CD4-positive, alpha-beta T cell treated with Interleukin-15 for 4 hours (primary cell): ENCODE measurements around the gene CKS2.
"Not testable (repeated sequence)": the region's sequence is repeated elsewhere in the genome, so short reads cannot be mapped to it uniquely, and the experiment has no call there.

Source experiments
- DNase-seq: peaks from one replicate; pipeline ENCODE4 v3.0.0-alpha.2; 2020; ENCODE audit warnings: low spot score

The CKS2 gene

DNA sequence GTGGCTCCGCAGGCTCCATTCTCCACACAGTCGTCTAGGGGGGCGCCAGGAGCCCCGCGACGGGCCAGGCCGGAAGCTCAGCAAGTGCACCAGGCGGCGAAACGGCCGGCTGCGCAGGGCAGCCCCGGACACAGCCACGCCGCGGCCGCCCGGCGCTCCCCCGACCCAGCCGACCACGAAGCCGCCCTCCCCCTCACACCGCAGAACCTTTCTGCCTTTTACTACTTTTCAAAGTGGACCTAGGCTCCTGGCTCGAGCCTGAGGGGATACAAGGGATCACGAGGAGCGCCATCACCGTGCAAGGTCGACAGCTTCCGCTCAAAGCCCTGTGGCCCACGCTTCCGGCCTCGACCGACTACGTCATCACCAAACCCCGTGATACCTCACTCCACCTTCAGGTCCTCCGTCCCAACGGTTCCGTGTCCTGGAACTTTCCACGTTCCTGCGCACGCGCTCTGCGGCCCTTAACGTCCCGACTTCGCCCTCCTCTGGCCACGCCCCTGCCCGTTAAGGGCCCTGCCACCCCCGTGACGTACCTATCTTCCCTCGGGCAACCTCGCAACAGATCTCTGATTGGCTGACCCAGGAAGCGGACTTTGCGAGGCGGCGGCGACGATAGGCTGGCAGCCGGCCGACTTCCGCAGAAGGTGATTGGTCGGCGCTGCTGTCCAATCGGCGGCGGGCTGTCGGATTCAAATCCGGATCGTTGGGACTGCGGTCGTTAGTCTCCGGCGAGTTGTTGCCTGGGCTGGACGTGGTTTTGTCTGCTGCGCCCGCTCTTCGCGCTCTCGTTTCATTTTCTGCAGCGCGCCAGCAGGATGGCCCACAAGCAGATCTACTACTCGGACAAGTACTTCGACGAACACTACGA is at the start of gene CKS2:
Gene CKS2, plus strand, starts transcription at position 721 of the 871 bp plus-strand sequence. Its CDS starts 98 bp downstream, at position 819.
- DNase-seq = peak; percentile 100

DNA sequence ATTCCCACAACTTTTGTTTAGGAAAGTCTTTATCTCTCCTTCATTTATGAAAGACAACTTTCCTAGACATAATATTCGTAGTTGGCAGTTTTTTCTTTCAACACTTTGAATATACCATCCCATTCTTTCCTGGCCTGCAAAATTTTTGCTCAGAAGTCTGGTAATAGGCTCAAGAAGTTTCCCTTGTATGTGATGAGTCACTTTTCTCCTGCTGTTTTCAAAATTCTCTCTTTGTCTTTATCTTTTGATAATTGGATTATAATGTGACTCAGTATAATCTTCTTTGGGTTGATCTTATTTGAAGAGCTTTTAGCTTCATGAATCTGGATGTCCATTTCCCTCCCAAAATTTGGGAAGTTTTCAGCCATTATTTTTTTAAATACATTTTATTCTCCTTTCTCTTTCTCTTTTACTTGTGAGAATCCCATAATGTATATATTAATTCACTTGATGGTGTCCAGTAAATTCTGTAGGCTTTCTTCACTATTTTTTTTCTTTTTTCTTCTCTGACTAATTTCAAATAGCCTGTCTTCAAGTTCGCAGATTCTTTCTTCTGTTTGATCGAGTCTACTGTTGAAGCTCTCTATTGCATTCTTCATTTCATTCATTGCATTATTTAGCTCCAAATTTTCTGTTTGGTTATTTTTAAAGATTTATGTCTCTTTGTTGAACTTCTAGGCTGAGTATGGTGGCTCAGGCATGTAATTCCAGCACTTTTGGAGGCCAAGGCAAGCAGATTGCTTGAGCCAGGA is 37.3 kb upstream of the CKS2 start:
- DNase-seq = no peak

DNA sequence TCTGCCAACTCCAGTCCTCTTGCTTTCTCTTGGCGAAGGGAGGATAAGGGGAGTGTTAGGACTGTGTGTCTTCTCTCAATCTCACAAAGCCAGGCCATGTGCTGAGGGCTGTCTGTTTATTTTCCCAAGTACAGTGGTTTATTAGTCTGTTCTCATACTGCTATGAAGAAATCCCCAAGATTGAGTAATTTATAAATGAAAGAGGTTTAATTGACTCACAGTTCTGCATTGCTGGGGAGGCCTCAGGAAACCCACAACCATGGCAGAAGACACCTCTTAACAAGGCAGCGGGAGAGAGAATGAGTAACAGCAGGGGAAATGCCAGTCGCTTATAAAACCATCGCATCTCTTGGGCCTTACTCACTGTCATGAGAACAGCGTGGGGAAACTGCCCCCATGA is 36.2 kb upstream of the CKS2 start:
- no peak for DNase-seq

DNA sequence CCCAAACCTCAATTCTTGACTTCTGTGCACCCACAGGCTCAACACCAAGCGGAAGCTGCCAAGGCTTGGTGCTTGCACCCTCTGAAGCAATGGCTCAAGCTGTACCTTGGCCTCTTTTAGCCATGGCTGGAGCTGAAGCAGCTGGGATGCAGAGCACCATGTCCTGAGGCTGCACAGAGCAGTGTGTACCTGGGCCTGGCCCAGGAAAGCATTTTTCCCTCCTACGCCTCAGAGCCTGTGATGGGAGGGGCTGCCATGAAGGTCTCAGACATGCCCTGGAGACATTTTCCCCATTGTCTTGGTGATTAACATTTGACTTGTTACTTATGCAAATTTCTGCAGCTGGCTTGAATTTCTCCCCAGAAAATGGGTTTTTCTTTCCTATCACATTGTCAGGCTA is 35.0 kb upstream of the CKS2 start:
- DNase-seq = not testable (repeated sequence)

DNA sequence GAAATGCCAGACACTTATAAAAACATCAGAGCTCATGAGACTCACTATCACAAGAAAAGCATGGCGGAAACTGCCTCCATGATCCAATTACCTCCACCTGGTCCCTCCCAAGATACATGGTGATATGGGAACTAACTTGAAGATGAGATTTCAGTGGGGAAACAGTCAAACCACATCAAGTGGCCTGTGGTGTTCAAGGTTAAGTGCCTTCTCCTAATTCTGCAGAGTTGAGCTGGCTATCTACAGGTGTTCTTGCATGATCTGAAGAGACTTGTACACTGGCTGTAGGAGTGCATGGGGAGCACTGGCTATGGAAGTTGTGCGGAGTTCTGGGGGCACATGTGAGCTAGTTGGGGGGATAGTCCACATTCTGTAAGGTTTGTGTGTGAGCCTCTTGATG is 34.0 kb upstream of the CKS2 start:
- no peak for DNase-seq

DNA sequence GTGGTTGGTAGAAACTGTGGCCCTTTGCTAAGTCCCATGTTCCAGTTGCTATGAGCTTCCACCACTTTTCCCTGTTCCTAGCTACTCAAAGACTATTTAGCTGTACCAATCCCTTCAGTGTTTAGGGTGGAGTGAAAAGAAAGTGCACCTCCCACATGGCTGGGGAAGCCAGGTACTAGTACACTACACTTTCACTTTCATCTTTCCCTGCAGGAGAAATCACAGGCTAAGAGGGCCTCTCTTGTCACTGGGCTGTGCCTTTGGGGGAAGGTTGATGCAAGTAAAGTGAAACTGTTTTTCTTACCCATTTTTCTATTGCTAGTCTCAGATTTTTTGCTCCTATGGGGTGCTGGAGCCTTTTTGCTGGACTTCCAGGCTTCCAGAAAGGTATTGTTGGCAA is 33.5 kb upstream of the CKS2 start:
- DNase-seq = no peak

DNA sequence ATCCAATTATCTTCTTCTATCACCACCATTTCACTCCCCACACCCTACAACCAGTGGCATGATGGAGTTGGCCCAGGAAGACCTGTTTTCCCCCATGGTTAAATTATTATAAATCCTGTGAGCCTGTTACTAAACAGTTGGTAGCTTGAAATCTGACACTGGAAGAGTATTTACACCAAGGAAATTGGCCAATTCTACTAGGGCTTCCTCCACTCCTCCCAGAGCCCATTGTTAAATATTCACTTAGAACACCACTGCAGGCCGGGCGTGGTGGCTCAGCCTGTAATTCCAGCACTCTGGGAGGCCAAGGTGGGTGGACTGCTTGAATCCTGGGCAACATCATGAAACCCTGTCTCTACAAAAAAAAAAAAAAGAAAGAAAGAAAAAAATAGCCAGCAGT is 32.4 kb upstream of the CKS2 start:
- no peak for DNase-seq

DNA sequence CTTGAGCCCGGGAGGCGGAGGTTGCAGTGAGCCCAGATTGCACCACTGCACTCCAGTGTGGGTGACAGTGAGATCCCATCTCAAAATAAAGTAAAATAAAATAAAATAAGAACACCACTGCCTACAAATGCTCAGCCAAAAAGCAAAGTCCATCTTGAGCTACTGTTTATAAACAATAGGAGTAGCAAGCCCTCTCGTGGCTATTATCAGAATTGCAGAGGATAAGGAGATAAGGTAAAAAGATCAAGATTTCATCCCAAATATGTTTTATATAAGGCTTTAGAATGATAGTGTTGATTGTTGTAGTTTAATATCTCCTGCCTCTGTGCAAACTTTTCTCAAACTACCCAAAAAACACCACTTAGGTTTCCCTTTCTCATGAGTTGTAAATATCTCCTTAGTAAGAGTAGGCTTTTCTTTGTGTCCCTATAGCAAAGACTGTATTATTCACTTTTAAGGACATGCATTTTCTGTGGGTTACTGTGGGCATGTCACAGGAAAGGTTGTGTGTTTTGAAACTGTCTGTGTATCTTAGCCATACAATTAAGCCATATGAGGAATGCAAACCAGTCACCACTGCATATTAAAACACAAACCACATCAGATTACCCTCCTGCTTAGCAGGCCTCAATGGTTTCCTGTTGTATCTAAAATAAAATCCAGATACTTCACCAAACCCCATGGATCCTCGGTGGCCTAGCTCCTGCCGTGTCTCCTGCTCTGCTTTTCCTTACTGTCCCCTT is 31.8 kb upstream of the CKS2 start:
- peak; percentile 40 for DNase-seq

DNA sequence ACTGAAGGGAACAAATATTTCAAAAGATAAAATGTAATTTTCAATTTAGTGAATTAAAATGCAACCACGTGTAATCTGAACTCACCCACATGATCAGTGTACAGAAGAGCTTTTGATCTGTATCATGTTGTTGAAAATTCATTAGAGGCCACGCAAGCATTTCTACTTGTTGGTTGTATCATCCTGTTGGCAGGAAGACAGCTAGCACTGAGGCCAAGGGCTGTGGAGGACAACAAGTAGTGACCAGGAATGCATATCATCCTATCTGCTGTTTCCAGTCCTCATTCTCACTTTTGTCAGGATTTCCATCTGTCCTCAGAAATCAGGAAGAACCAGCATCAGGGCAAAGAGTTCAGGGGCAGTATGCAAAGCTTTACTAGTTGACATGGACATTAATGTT is 29.9 kb upstream of the CKS2 start:
- no peak for DNase-seq

DNA sequence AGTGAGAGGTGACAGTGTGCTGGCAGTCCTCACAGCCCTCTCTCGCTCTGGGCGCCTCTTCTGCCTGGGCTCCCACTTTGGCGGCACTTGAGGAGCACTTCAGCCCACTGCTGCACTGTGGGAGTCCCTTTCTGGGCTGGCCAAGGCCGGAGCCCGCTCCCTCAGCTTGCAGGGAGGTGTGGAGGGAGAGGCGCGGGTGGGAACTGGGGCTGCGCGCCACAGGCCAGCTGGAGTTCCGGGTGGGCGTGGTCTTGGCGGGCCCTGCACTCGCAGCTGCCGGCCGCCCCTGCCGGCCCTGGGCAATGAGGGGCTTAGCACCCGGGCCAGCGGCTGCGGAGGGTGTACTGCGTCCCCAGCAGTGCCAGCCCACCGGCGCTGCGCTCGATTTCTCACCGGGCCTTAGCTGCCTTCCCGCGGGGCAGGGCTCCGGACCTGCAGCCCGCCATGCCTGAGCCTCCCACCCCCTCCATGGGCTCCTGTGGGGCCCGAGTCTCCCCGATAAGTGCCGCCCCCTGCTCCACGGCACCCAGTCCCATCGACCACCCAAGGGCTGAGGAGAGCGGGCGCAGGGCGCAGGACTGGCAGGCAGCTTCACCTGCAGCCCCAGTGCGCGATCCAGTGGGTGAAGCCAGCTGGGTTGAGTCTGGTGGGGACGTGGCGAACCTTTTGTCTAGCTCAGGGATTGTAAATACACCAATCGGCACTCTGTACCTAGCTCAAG is 28.6 kb upstream of the CKS2 start:
- DNase-seq = not testable (repeated sequence)

DNA sequence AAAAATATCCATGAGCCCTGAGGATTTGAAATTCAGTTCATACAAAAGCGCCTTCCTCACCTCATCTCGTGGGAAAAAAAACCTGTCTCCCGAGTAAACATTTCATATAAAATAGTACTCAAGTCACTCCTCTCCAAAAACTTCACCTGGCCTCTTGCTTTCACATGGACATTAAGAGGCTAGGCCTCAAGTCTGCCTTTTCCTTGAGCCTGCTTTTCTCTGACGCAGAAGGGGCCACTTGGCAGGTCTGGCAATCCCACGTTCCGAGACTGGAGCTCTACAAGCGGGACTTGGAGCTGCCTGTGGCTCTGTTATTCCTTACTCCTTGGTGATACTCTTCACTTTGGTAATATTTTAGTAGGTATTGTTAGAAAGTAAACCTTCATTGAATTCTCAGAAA is 26.9 kb upstream of the CKS2 start:
- no peak for DNase-seq

DNA sequence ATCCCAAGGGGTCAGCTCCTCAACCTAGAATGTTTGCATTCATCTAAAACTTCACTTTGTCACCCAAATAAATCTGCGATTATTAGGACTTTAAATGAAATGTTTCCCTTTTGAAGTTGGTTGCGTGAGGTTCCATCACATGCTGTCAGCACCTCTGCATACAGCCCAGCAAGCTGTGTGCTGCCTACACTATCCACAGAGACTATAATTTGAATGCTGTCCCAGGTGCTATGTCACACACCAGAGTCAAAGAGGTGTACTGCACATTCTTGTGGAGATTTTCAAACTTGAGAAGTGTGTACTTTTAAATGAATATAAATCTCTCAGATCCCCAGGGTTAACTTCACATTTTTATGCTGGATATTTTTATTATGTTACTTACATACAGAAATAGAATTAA is 19.3 kb upstream of the CKS2 start:
- DNase-seq = no peak

DNA sequence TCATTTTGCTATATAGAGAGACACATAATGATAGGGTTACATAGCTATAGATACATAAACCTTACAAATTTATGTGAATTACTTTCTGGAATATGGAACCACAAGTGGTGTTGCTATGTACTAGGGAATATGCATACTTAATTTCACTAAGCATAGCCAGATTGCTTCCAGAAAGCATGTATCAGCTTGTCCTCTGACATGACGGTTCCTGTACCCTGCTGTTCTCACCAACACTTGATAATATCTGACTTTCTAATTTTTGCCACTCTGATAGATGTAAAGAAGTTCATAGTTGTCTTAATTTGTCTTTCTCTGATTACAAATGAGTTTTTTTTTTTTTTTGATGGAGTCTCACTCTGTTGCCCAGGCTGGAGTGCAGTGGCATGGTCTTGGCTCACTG is 18.0 kb upstream of the CKS2 start:
- DNase-seq = no peak

DNA sequence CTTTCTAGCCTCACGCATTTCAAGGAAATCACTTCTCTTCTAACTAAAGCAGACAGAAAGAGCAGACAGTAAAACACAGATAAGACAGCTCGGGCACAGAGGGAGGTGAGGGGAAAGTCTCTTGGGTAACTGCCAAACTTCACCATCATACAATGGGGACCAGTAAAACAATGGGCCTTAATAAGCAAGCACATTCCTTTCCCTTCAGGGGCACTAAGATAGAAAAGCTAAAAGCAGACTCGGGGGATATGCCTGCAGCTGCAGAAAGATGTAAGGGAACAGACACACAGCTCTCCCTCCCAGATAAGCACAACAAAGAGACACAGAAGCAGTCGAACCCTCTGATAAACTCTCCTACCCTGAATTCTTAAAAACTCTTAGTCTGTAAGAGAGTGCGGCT is 15.6 kb upstream of the CKS2 start:
- DNase-seq = no peak

DNA sequence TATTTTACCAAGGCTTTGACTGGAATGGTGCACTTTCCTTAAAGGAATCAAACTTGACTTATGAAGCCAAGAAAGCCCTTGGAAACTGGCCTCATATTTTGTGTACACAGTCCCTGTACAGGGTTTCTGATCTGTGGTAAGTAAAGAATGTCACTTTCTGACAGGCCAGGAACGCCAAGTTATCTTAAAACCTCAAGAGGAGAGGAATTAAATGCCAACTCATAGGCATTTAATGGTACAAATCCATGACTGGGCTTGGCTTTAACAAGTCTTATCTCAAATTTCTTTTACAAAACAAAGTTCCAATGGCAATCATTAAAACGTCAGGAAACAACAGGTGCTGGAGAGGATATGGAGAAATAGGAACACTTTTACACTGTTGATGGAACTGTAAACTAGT is 9.0 kb upstream of the CKS2 start:
- DNase-seq = not testable (repeated sequence)

DNA sequence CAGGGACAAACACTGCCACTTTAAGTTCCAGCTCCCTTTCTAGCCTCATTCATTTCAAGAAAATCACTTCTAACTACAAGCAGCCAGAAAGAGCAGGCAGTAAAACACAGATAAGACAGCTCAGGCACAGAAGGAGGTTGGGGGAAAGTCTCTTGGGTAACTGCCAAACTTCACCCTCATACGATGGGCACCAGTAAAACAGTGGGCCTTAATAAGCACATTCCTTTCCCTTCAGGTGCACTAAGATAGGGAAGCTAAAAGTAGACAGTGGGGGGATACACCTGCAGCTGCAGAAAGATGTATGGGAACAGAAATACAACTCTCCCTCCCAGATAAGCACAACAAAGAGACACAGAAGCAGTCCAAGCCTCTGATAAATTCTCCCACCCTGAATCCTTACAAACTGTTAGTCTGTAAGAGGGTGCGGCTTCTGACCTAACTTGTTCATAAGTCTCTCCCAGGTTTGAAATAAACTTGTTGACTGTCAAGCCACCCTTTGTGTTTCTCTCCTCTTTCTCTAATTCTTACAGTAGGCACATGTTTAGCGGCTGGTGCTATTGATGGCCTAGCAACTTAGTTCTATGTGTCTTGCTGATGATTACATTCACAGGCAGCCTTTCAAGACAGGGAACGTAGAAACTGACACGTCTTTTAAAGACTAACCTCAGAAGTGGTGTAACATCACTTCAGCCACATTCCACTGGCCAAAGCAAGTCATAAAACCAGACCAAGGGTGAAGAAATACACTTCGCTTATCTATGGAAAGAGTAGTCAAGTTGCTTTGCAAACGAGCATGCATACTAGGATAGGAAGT is 6.8 kb upstream of the CKS2 start:
- no peak for DNase-seq

DNA sequence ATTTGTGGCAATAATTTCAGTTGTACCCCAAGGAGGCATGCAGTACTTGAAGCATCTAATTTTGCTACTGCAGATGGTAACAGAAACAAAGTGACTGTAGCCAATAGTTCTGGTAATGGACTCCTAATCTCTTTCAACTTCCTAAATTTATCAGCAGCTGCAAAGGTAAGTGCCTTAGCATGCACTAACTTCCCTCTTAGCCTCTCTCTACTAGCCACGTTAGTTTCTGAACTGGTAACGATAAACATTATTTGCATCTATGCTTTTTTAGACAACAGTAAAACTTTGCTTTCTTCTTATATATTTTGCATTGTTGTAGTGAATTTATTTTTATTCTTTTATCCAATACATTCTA is 6.2 kb upstream of the CKS2 start:
- DNase-seq = no peak

DNA sequence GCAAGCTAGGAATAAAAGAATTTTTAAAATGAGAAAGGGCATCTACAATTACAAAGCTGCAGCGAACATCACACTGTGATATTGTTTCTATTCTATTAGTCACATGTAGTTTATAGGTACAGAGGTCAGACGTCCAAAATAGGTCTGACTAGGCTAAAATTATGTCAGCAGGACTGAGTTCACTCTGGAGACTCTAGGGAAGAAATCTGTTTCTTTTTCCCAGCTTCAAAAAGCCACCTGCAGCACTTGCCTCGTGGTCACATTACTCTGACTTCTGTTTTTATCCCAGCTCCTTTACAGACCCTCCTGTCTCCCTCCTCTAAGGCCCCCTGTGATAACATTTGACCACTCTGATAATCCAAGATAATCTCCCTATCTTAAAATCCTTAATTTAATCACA is 5.1 kb upstream of the CKS2 start:
- DNase-seq = no peak

DNA sequence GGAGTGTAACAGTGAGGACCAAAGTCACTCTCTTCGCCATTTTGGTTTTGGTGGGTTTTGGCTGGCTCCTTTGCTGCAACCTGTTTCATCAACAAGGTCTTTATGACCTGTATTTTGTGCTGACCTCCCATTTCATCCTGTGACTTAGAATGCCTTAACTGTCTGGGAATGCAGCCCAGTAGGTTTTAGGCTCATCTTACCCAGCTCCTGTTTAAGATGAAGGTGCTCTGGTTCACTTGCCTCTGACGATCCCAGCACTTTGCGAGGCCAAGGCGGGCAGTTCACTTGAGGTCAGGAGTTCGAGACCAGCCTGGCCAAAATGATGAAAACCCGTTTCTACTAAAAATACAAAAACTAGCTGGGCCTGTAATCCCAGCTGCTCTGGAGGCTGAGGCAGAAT is 1.8 kb upstream of the CKS2 start:
- no peak for DNase-seq

DNA sequence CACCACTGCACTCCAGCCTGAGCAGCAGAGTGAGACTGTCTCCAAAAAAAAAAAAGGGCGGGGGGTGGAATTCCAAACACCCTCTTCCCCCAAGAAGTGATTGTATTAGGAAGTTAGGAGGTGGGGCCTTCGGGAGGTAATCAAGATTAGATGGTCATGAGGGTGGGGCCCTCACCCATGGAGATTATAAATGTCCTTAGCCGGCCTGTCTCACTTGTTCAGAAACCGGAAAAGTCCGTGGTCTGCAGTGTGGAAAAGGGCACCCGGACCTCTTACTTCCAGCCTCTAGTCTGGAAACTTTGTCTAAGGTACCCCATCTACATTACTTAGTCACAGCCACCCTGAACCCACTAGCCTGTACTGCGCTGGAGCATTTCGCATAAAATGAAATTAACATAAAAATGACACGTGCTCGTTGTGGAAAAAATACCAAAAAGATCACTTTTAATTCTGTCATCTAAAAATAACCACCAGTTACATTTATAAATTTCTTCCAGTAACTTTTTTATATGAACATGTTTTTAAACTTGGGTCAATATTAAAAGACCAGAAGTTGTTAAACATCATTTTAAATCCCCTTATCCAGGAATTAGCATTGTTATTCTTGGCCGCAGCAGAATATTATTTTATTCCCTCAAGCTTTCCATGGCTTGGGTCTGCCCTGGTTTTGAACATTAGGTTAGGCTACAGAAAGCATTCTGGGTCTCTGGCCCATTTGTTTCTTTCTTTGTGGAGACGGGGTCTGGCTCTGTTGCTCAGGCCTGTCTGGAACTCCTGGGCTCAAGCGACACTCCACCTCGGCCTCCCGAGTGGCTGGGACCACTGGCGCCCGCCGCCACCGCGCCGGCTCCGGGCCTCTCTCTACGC is 1.2 kb upstream of the CKS2 start:
- no peak for DNase-seq
